ENCODE results near the gene GSTM4.
A peak's percentile ranks its signal among the peaks of the same experiment; 100 is the strongest.

The GSTM4 gene
- 1.8 to 13.2 (median 8.5) reads per million in 9 experiments for total RNA-seq

DNA sequence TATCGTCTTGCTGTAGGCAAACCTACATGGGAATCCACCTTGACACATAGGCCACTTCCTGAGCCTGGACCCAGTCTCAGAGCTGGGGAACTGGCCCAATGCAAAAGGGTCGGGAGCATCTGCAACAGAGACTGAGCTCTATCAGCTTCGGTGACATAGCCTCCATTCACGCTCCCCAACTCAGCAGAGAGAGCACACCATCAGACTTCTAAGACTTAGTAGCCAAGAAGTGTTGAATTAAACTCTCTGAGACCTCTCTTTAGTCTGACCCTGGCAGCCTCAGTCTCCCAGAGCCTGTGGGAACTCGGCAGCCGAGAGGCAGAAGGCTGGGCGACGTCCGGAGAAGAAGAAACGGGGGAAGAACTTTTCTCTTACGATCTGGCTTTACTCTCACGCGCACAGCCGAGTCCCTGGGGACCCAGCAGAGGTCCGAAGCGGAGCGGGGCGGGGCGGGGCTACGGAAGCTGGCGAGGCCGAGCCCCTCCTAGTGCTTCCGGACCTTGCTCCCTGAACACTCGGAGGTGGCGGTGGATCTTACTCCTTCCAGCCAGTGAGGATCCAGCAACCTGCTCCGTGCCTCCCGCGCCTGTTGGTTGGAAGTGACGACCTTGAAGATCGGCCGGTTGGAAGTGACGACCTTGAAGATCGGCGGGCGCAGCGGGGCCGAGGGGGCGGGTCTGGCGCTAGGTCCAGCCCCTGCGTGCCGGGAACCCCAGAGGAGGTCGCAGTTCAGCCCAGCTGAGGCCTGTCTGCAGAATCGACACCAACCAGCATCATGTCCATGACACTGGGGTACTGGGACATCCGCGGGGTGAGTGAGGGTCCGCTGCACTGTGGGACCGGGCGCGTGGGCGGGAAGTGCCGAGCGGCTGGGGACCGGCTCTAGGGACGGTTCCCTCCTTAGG, at the start of gene GSTM4:
GSTM4 (plus strand) TSS at position 485 of the 905 bp plus-strand sequence; CDS start at position 776, 291 bp downstream.
- DNase-seq (peak; percentile 32 to 38 (median 35)), ATAC-seq (replicated peaks) (peak; percentile 88)
- H3K36me3 Mint-ChIP-seq (ENCODE audit: insufficient read depth) = peaks cover 6% of the 10 kb centered on the region
- H3K4me1 Mint-ChIP-seq (ENCODE audit: low read depth in 2 of 2) = peaks cover 4 to 22% of the 10 kb centered on the region in 2 donors
- H3K9me3 Mint-ChIP-seq = no peaks in the 10 kb centered on the region
- H3K4me3 Mint-ChIP-seq = peak within 1 kb of the TSS; percentile 91
- H3K27ac Mint-ChIP-seq = peak within 1 kb of the TSS; percentile 58 to 84
- H3K27me3 Mint-ChIP-seq = peaks cover 10 to 20% of the 10 kb centered on the region in 2 donors

DNA sequence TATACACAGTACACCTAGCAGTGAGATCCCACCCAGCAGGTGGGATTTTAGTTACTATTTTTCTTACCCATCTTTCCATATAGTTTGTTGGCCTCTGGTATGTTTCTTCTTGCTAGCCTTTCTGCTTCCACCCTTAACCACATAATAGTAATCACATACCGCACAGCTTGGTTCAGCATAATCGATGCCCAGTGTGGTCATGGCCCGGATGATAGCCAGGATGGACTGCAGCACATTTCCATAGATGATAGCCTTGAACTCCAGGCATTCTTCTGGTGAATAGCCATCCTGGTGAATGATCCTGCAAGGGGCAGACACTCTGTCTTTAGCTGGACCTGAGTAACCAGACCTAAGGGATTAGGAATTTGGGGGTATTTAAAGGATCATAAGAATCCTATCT, 46.0 kb upstream of the GSTM4 start:
- Mint-ChIP-seq H3K4me3 (no peak overlapping the region), H3K27ac (no peak overlapping the region), H3K27me3 (peaks cover 0 to 6% of the 10 kb centered on the region in 2 donors), H3K36me3 (ENCODE audit: insufficient read depth) (no peaks in the 10 kb centered on the region), H3K4me1 (ENCODE audit: low read depth in 2 of 2) (no peaks in the 10 kb centered on the region), H3K9me3 (no peaks in the 10 kb centered on the region)
- ATAC-seq (replicated peaks) (no peak), DNase-seq (no peak)

DNA sequence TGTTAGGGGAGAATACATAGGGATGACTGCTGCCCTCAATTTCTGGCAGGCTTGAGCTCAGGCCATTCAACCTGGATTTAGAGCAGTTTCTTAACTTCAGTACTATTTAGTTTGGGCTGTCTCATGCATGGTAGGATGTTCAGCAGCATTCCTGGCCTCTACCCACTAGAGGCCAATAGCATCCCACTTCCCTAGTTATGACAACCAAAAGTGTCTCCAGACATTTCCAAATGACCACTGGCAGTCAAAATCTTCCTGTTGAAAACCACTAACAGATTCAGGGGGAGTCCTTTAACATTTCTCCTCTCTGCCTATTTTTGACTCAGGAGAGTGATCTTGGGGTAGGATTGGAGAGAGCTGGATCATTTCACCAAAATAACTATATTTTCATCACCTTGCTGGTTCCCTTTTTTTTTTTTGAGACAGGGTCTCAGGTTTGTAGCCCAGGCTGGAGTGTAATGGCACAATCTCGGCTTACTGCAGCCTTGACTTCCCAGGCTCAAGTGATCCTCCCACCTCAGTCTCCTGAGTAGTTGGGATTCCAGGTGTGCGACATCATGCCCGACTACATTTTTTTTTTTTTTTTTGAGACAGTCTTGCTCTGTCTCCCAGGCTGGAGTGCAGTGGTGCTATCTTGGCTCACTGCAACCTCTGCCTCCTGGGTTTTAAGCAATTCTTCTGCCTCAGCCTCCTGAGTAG, 45.1 kb upstream of the GSTM4 start:
- no peak for DNase-seq
- Mint-ChIP-seq H3K4me3 (no peak overlapping the region), H3K27me3 (peaks cover 0 to 6% of the 10 kb centered on the region in 2 donors), H3K4me1 (ENCODE audit: low read depth in 2 of 2) (peaks cover 0 to under 1% of the 10 kb centered on the region in 2 donors), H3K9me3 (no peaks in the 10 kb centered on the region), H3K36me3 (ENCODE audit: insufficient read depth) (peaks cover 4% of the 10 kb centered on the region), H3K27ac (no peak overlapping the region)
- ATAC-seq (replicated peaks) = no peak

DNA sequence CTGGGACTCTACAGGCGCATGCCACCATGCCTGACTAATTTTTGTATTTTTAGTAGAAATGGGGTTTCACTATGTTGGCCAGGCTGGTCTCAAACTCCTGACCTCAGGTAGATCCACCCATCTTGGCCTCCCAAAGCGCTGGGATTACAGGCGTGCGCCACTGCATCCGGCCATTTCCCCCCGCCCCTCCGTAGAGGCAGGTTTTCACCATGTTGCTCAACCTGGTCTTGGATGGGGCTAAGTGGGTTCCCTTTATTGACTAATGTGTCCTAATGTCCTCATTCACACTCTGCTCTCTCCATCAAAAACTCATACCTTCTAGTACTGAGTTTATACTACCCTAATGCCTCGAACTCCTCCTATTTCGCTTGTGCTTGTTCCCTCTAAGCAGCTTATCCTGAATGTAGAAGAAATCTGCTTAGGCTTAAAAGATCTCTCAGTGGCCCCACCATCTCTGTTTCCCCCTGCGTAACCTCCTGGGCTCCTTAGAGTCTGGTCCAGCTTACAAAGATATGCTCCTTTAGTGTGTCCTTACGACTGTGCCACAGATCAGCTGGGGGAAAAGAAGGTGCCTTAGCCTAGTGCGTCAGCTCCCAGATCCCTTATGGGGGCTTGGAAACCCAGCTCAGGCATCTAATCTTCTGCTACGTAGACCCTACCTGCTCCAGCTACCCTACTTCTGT, 44.5 kb upstream of the GSTM4 start:
- Mint-ChIP-seq H3K4me3 (no peak overlapping the region), H3K9me3 (no peaks in the 10 kb centered on the region), H3K36me3 (ENCODE audit: insufficient read depth) (peaks cover 4% of the 10 kb centered on the region), H3K27ac (peak overlapping the region in 1 of 2 donors; percentile 4), H3K27me3 (peaks cover 0 to 6% of the 10 kb centered on the region in 2 donors), H3K4me1 (ENCODE audit: low read depth in 2 of 2) (peaks cover 1 to 8% of the 10 kb centered on the region in 2 donors)
- ATAC-seq (replicated peaks) (no peak), DNase-seq (no peak)

DNA sequence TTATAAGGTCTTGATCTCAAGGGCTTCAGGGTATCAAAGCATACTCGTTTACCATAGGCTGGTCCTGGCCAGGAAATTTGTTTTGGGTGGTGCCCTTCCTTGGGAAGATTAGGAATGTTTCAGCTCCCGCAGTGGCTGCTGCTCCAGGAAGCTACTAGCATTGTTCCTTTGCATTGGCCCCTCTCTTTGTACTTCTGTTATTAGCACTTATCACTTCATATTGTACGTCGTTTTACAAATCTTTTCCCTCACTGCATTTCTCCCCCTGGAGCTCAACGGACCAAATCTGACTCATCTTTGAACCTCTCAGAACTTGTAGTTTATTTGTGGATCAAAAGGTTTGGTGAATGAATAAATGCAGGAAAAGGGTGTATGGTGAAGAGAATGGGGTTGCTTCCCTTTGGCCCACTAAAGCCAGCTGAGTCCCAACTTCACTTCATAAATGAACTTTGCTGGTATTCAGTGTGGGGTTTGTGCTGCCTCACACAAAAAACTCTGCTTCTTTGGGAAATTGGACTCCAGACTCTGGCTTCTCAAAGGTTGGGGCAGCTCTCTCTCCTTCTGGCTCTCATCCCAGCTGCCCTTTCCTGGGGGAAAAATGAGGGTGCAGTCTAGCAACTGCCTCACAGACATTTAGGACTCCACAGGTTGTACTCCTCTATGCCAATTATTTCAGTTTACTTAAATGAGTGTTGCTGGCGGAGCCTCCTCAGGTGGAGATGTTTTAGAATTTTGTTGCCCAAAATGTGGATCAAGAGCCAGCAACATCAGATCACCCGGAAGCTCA, 42.3 kb upstream of the GSTM4 start:
- Mint-ChIP-seq H3K9me3 (no peaks in the 10 kb centered on the region), H3K27me3 (peaks cover 0 to 6% of the 10 kb centered on the region in 2 donors), H3K4me3 (no peak overlapping the region), H3K27ac (no peak overlapping the region), H3K36me3 (ENCODE audit: insufficient read depth) (peaks cover 4% of the 10 kb centered on the region), H3K4me1 (ENCODE audit: low read depth in 2 of 2) (peaks cover 7 to 20% of the 10 kb centered on the region in 2 donors)
- ATAC-seq (replicated peaks) = no peak
- DNase-seq = no peak

DNA sequence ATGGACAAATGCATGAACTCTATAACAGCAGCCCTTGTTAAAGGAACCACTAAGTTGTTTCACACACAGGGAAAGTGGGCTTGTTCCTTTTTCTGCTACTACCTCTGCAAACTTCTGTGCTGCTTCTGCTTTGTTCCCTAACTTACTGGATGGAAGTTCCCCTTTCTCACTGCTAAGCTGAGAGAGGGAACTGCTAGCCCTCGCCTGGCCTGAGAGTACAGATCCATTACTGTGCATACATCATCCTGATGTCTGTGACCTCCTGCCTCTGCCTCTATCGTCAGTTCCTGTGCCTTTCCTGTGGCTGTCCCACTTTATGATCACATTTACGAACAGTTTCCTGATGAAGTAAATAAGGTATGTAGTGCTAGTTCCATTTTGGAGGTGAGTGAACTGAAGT, 40.0 kb upstream of the GSTM4 start:
- H3K36me3 Mint-ChIP-seq (ENCODE audit: insufficient read depth) = peaks cover 21% of the 10 kb centered on the region
- peaks cover 0 to 6% of the 10 kb centered on the region in 2 donors for H3K27me3 Mint-ChIP-seq
- peak overlapping the region in 1 of 2 donors; percentile 93 for H3K27ac Mint-ChIP-seq
- DNase-seq (peak in 2 of 3 experiments; percentile 29 to 39), ATAC-seq (replicated peaks) (peak; percentile 40)
- no peaks in the 10 kb centered on the region for H3K9me3 Mint-ChIP-seq
- H3K4me1 Mint-ChIP-seq (ENCODE audit: low read depth in 2 of 2) = peaks cover 24 to 34% of the 10 kb centered on the region in 2 donors
- H3K4me3 Mint-ChIP-seq = peak overlapping the region in 1 of 2 donors; percentile 41

DNA sequence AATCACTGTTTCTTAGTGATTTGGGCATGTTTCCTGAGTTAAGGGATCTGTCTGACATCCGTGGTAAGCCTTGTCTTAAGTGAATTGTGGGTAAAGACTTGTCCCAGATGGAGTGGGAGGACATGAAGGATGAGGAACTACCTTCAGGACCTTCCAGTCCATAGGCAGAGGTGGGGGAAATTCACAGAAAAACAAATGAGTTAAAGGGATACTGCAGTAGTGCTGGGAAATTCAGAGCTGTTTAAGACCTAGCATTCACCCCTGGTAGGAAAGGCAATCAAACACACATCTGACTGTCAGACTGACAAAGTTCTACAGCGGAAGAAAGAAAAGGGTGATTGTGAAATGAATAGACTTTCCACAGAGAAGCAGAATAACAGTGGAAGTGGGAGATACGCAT, 39.5 kb upstream of the GSTM4 start:
- H3K36me3 Mint-ChIP-seq (ENCODE audit: insufficient read depth) = peaks cover 25% of the 10 kb centered on the region
- H3K4me1 Mint-ChIP-seq (ENCODE audit: low read depth in 2 of 2) = peaks cover 26 to 38% of the 10 kb centered on the region in 2 donors
- ATAC-seq (replicated peaks) (no peak), DNase-seq (no peak)
- peak overlapping the region in 1 of 2 donors; percentile 41 for H3K4me3 Mint-ChIP-seq
- no peaks in the 10 kb centered on the region for H3K9me3 Mint-ChIP-seq
- peak overlapping the region in 1 of 2 donors; percentile 93 for H3K27ac Mint-ChIP-seq
- peaks cover 0 to 6% of the 10 kb centered on the region in 2 donors for H3K27me3 Mint-ChIP-seq

DNA sequence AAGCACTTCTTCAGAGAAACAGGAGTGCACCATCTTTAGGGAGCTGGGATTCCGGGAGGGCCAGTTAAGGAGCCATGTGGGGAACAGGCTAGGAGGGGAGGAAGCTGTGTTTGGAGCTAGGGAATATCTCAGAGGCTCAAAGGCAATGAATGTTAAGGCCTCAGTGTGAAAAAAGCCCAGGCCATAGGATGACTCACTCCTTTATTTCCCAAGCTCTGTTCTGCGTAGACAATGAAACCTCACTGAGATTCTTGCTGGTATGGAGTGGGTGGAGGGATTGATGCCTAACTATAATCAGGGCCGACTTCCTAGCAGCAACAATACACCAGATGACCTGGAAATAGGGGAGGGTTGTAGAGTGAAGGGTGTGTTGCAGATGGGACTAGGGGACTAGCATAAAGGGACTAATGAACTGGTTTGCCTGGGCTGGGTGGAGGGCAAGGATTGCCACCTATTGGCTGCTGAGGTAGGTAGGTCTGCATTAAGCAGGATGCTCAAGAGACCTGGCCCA, 38.6 kb upstream of the GSTM4 start:
- DNase-seq (no peak), ATAC-seq (replicated peaks) (no peak)
- H3K27me3 Mint-ChIP-seq = peaks cover 0 to 6% of the 10 kb centered on the region in 2 donors
- no peaks in the 10 kb centered on the region for H3K9me3 Mint-ChIP-seq
- no peak overlapping the region for H3K4me3 Mint-ChIP-seq
- H3K36me3 Mint-ChIP-seq (ENCODE audit: insufficient read depth) = peaks cover 29% of the 10 kb centered on the region
- H3K27ac Mint-ChIP-seq = peak overlapping the region in 1 of 2 donors; percentile 93
- H3K4me1 Mint-ChIP-seq (ENCODE audit: low read depth in 2 of 2) = peaks cover 36 to 46% of the 10 kb centered on the region in 2 donors

DNA sequence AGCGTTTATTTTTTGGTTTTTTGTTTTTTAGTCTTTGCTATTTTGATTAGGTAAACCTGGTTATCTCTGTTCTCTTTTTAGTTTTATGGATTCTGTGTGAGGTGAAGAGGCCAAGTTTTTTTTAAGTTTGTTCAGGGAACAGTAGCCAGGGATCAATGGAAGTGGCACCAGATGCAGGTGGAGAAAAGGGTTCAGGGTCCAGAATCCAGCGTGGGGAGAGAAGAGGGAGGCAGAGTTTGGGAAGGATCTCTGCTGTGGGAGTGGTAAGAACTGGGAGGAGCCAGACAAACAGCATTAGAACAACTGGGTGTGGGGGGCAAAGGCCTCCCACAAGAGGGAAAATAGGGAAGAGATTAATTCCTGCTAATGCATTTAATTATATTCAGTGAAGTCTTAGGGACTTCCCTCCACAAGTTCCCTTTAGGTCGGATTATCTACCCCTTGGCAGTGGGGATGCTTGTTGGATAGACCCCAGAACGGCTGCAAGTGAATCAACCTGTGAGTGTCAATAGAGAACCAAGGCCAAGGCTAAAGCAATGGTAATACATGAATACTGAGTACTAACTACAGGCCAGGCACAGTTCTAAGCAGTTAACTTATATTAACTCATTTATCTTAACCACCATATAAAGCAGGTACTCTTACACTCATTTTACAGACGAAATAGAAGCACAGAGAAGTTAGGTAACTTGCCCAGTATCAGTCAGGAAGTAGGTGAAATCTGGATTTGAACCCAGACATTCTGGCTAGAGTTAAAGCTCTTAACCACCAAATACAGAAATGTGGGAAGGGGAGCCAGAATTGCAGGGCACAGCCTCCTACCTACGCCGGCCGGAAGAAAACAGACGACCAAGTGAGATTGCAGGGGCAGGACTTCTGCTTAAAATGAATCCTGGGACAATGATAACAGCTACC, 37.0 kb upstream of the GSTM4 start:
- DNase-seq (no peak), ATAC-seq (replicated peaks) (no peak)
- peak overlapping the region; percentile 90 to 93 for H3K4me3 Mint-ChIP-seq
- no peaks in the 10 kb centered on the region for H3K9me3 Mint-ChIP-seq
- H3K4me1 Mint-ChIP-seq (ENCODE audit: low read depth in 2 of 2) = peaks cover 49 to 60% of the 10 kb centered on the region in 2 donors
- H3K27me3 Mint-ChIP-seq = no peaks in the 10 kb centered on the region
- H3K36me3 Mint-ChIP-seq (ENCODE audit: insufficient read depth) = peaks cover 39% of the 10 kb centered on the region
- peak overlapping the region; percentile 96 to 97 for H3K27ac Mint-ChIP-seq

DNA sequence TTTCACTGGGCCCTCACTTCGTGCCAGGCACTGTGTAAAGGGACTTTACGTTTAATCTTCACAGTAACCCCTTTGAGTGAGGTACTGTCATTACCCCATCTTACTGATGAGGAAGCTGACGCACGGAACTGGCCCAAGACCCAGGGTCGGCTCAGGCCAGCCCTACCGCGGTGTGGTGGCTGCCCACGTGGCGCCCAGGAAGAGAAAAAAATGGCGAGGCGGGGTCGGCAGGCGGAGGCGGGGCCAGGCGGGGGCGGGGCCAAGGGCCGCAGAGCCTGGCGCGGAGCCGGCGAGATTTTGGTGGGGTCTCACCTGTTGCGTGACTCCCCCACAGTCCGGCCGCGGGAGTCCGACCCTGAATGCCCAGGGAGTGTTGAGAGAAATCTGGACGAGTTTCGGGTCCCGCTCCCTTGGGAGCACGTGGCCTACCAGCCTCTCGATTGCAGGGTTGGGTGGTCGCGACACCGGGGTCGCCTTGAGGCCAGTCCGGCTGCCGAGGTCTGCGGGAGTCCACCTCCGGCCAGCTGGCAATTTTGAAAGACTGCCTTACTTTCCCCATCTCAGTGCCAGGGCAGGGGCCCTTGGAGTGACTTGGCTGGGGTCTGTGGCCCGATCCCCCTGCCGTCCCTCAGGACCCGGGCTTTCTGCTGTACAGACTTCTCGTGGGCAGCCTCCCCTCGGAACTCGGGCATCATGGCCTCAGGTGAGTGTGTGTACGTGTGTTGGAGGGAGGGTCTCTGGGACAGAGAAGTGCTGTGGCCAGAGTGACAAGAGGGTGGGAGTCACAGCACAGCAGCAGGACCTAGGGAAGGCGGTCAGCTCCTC, 36.1 kb upstream of the GSTM4 start, which contains the start of the genes AMPD2 and GNAT2:
AMPD2 (plus strand) TSS at position 262 of the 825 bp plus-strand sequence. CDS start 1,339 bp downstream, outside the sequence.
GNAT2 (minus strand) TSS at position 41 of the 825 bp plus-strand sequence. CDS start 6,746 bp downstream, outside the sequence.
- Mint-ChIP-seq H3K36me3 (ENCODE audit: insufficient read depth) (peaks cover 40% of the 10 kb centered on the region), H3K9me3 (no peaks in the 10 kb centered on the region), H3K4me1 (ENCODE audit: low read depth in 2 of 2) (peaks cover 49 to 68% of the 10 kb centered on the region in 2 donors), H3K27me3 (no peaks in the 10 kb centered on the region), H3K27ac (peak within 1 kb of the TSS; percentile 96 to 97), H3K4me3 (peak within 1 kb of the TSS; percentile 90 to 93)
- DNase-seq (peak; percentile 60 to 73 (median 73)), ATAC-seq (replicated peaks) (peak; percentile 62)

DNA sequence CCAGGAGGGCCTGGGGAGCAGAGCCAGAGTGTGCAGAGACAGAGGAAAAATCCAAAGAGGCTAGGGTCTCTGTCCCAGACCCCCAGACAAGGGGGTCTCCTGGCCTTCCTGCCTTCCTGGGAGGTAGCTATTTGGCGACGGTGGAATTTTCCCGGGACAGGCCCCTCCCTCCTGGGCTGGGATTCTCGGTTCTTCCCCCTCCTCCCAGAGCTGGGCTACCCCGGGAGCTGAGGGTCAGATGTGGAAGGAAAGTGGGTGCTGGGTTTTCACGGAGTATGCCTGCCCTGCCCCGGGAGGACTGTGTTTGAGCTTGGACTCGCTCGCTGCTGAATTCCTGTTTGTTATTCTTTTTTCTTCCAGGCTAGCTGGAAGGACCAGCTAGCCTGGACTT, 35.5 kb upstream of the GSTM4 start:
- no peaks in the 10 kb centered on the region for H3K27me3 Mint-ChIP-seq
- H3K4me1 Mint-ChIP-seq (ENCODE audit: low read depth in 2 of 2) = peaks cover 49 to 69% of the 10 kb centered on the region in 2 donors
- ATAC-seq (replicated peaks) (no peak), DNase-seq (no peak)
- peak overlapping the region; percentile 90 to 93 for H3K4me3 Mint-ChIP-seq
- H3K27ac Mint-ChIP-seq = peak overlapping the region; percentile 96 to 97
- peaks cover 39% of the 10 kb centered on the region for H3K36me3 Mint-ChIP-seq (ENCODE audit: insufficient read depth)
- H3K9me3 Mint-ChIP-seq = no peaks in the 10 kb centered on the region
